GM12878 (cell line): ENCODE results near the gene NUP210L. TPM values are rescaled to one million over a fixed set of nuclear protein-coding genes. Genes with fewer than 3 reads are reported as not detected.

Experiments used
- ATF3 ChIP-seq: IDR thresholded peaks from 2 replicates; pipeline ENCODE4 v1.6.1; 2011; ENCODE audit warnings: low read depth, mild to moderate bottlenecking, low read length, moderate library complexity, borderline replicate concordance; ENCODE audit errors: extremely low read depth
- BCL3 ChIP-seq: IDR thresholded peaks from 2 replicates; pipeline ENCODE4 v1.6.1; 2011; ENCODE audit warnings: borderline replicate concordance, low read depth, mild to moderate bottlenecking, moderate library complexity, low read length; ENCODE audit not compliant: insufficient read depth, poor library complexity, severe bottlenecking
- DPF2 ChIP-seq: fragments of 450-650 bp; IDR thresholded peaks from 2 replicates; pipeline ENCODE4 v1.6.1; 2017; ENCODE audit warnings: mild to moderate bottlenecking
- ELK1 ChIP-seq: IDR thresholded peaks from 2 replicates; pipeline ENCODE4 v1.6.1; 2012; ENCODE audit warnings: low read depth, low read length, improper control_type of control experiment
- EP300 ChIP-seq, 2 experiments: fragments of 150-350 bp in 1 of 2; IDR thresholded peaks; 2 replicates each; pipeline ENCODE4 v1.6.1; 2011 to 2012; ENCODE audit warnings: low read depth in 2 of 2, low read length in 2 of 2, borderline replicate concordance in 1 of 2, improper control_type of control experiment in 1 of 2, inconsistent platforms in 1 of 2; ENCODE audit not compliant: control insufficient read depth in 1 of 2
- FOXK2 ChIP-seq: fragments of 450-650 bp; IDR thresholded peaks from 2 replicates; pipeline ENCODE4 v1.6.1; 2017; ENCODE audit warnings: mild to moderate bottlenecking, moderate library complexity
- KDM1A ChIP-seq: fragments of 200-600 bp; sonication (generic); IDR thresholded peaks from 2 replicates; pipeline ENCODE4 v1.6.1; 2016; ENCODE audit warnings: borderline replicate concordance
- LARP7 ChIP-seq: fragments of 450-650 bp; IDR thresholded peaks from 2 replicates; pipeline ENCODE4 v1.6.1; 2017; ENCODE audit warnings: mild to moderate bottlenecking
- MEF2A ChIP-seq: IDR thresholded peaks from 2 replicates; pipeline ENCODE4 v1.6.1; 2011; ENCODE audit warnings: low read depth, mild to moderate bottlenecking, low read length, moderate library complexity; ENCODE audit not compliant: insufficient read depth
- MLLT1 ChIP-seq: fragments of 450-650 bp; IDR thresholded peaks from 2 replicates; pipeline ENCODE4 v1.6.1; 2016; ENCODE audit warnings: mild to moderate bottlenecking
- MXI1 ChIP-seq: fragments of 150-350 bp; IDR thresholded peaks from 2 replicates; pipeline ENCODE4 v1.6.1; 2011; ENCODE audit warnings: low read depth, mild to moderate bottlenecking, inconsistent platforms, low read length, improper control_type of control experiment
- NR2C2 ChIP-seq: IDR thresholded peaks from 2 replicates; pipeline ENCODE4 v1.6.1; 2011; ENCODE audit warnings: borderline replicate concordance, low read depth; ENCODE audit not compliant: control insufficient read depth, insufficient read length
- POLR2AphosphoS2 ChIP-seq: IDR thresholded peaks from 2 replicates; pipeline ENCODE4 v1.6.1; 2011; ENCODE audit warnings: low read depth, mild to moderate bottlenecking, low read length, improper control_type of control experiment, moderate library complexity
- PRDM15 ChIP-seq: fragments of 450-650 bp; formaldehyde crosslinking; IDR thresholded peaks from 2 replicates; pipeline ENCODE4 v1.4.0; 2020; ENCODE audit warnings: mild to moderate bottlenecking, moderate library complexity
- RCOR1 ChIP-seq: conservative IDR thresholded peaks from 2 replicates; pipeline ENCODE4 v1.6.1; 2012; ENCODE audit warnings: low read depth, low read length, improper control_type of control experiment
- RELA ChIP-seq: fragments of 450-650 bp; IDR thresholded peaks from 2 replicates; pipeline ENCODE4 v1.8.0; 2014; ENCODE audit warnings: borderline replicate concordance; ENCODE audit not compliant: partially characterized antibody
- SIN3A ChIP-seq: IDR thresholded peaks from 2 replicates; pipeline ENCODE4 v1.6.1; 2012; ENCODE audit warnings: low read depth, low read length, improper control_type of control experiment
- SMC3 ChIP-seq: IDR thresholded peaks from 2 replicates; pipeline ENCODE4 v1.6.1; 2011; ENCODE audit warnings: low read length, improper control_type of control experiment, borderline replicate concordance
- SUPT20H ChIP-seq: IDR thresholded peaks from 2 replicates; pipeline ENCODE4 v1.6.1; 2011; ENCODE audit warnings: low read depth, mild to moderate bottlenecking, low read length, moderate library complexity, borderline replicate concordance; ENCODE audit not compliant: control insufficient read depth
- ZZZ3 ChIP-seq: IDR thresholded peaks from 2 replicates; pipeline ENCODE4 v1.6.1; 2011; ENCODE audit warnings: low read depth; ENCODE audit not compliant: control insufficient read depth, insufficient read length
- polyA plus RNA-seq, 11 experiments: library from polyadenylated mRNA; depleted of rRNA in 4 of 11; unstranded in 6 of 11; stranded (reverse) in 5 of 11; fragments of >200 nt; fragmentation: Nextera tagmentation in 4 of 11; fragmentation: Illumina TruSeq in 1 of 11; extraction: Ambion mirVana in 4 of 11; extraction: Trizol in 1 of 11; gene quantifications; 1 replicate in 1 of 11; 2 replicates in 10 of 11; pipeline versions ENCODE4 v1.2.1 to v1.2.3, GENCODE V29; 2011 to 2016; ENCODE audit warnings: inconsistent platforms in 2 of 11, missing spikeins in 2 of 11, low read depth in 1 of 11
- total RNA-seq, 4 experiments: library from RNA; depleted of rRNA in 3 of 4; stranded (reverse); fragments of >200 nt in 3 of 4; fragmentation: Illumina TruSeq in 1 of 4; extraction: Trizol in 1 of 4; gene quantifications; 2 replicates each; pipeline versions ENCODE4 v1.2.1 to v1.2.3, GENCODE V29; 2013 to 2021

NUP210L gene
- total and polyA plus RNA-seq, 10 of the 15 experiments (the other 5 are each of a cell fraction or from before 2014, with no cell fraction given) = 0.04 to 0.08 (median 0.07) TPM; not detected in 7

- TF ChIP-seq MEF2A (peak; percentile 76; the same call in 1 of the 2 replicates), SUPT20H (no peak), NR2C2 (no peak), MLLT1 (0 out of 2 replicates have a peak, but pooled peaks have one; percentile 60), LARP7 (peak; percentile 94), RCOR1 (peak; percentile 67; the same call in 1 of the 2 replicates), ZZZ3 (no peak), BCL3 (peak; percentile 80), FOXK2 (no peak), KDM1A (no peak), SMC3 (0 out of 2 replicates have a peak, but pooled peaks have one; percentile 3), EP300 (IDR thresholded peaks at IDR 0.05; ENCODE audit: borderline replicate concordance in 1 of 2, control insufficient read depth in 1 of 2, low read depth in 2 of 2, low read length in 2 of 2) (peak; percentile 82 to 87), ATF3 (no peak), POLR2AphosphoS2 (peak; percentile 30; the same call in 1 of the 2 replicates), RELA (no peak), DPF2 (peak; percentile 95), MXI1 (peak; percentile 91; the same call in 1 of the 2 replicates), PRDM15 (CRISPR knock-in tag) (no peak), ELK1 (peak; percentile 67), SIN3A (peak; percentile 73; the same call in 1 of the 2 replicates)
These were observed 208.9 kb downstream of the NUP210L start (continued) for GRCh38 chr1:153945795-153946621.
